H1 (cell line): ENCODE results near the gene UBAP2L. TPM values are rescaled to one million over a fixed set of nuclear protein-coding genes. Genes with fewer than 3 reads are reported as not detected.

Experiments used
- HDAC2 ChIP-seq, 2 experiments: fragments of 300-600 bp in 1 of 2; sonication (generic) in 1 of 2; IDR thresholded peaks; 2 replicates each; pipeline ENCODE4 v1.6.1; 2011 to 2012; ENCODE audit warnings: low read depth in 2 of 2, low read length in 2 of 2, mild to moderate bottlenecking in 2 of 2, moderate library complexity in 2 of 2, borderline replicate concordance in 1 of 2, inconsistent platforms in 1 of 2
- JUN ChIP-seq: IDR thresholded peaks from 2 replicates; pipeline ENCODE4 v1.6.1; 2011; ENCODE audit warnings: low read depth, mild to moderate bottlenecking, improper control_type of control experiment, low read length
- RXRA ChIP-seq: IDR thresholded peaks from 2 replicates; pipeline ENCODE4 v1.6.1; 2011; ENCODE audit warnings: low read depth, mild to moderate bottlenecking, low read length, moderate library complexity; ENCODE audit not compliant: insufficient read depth
- SP1 ChIP-seq: IDR thresholded peaks from 2 replicates; pipeline ENCODE4 v1.6.1; 2011; ENCODE audit warnings: low read depth, low read length
- SRF ChIP-seq: IDR thresholded peaks from 2 replicates; pipeline ENCODE4 v1.6.1; 2011; ENCODE audit warnings: mild to moderate bottlenecking, low read depth, low read length, moderate library complexity
- polyA plus RNA-seq, 7 experiments: library from polyadenylated mRNA; depleted of rRNA in 3 of 7; stranded (reverse) in 5 of 7; unstranded in 2 of 7; fragments of >200 nt in 5 of 7; fragments of 200-250 nt in 2 of 7; gene quantifications; 1 replicate in 5 of 7; 2 replicates in 1 of 7; 4 replicates in 1 of 7; pipeline versions ENCODE4 v1.2.1 to v1.2.3, GENCODE V29; 2011 to 2013; ENCODE audit warnings: missing spikeins in 2 of 7, mixed read lengths in 2 of 7
- total RNA-seq: library from RNA; stranded (reverse); fragmentation: NEBNext Ultra II Directional; extraction: Animal tissue kit (Norgen Biotek cat#: 25700); gene quantifications from 2 replicates; pipeline ENCODE4 v1.2.1, GENCODE V29; 2021

UBAP2L gene
- total and polyA plus RNA-seq, 2 of the 8 experiments (the other 6 are each of a cell fraction or from before 2014, with no cell fraction given), result 254 to 349 TPM

DNA sequence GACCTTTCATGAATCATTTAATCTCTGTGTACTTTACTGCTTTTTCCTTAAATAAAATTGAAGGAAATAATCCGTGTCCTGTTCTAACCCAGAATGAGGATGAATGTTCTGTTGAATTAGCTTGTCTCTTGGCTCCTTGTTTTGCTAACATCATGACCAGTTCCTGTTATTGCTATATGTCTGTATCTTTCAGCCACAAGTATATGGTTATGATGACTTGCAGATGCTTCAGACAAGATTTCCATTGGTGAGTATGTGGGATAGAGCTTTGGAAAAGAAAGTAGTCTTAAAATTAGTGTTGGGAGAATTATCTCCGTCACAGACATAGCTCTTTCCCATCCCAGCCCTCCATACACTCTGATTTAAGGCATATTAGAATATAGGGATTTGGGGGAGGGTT, 38.0 kb downstream of the UBAP2L start (continued):
- TF ChIP-seq SRF (no peak), SP1 (no peak), HDAC2 (IDR thresholded peaks at IDR 0.05; ENCODE audit: borderline replicate concordance in 1 of 2, low read depth in 2 of 2, low read length in 2 of 2) (no peak), RXRA (no peak), JUN (no peak)
